ENCODE measurements around the gene ZNF286A. TPM values are rescaled to one million over a fixed set of nuclear protein-coding genes. Genes with fewer than 3 reads are reported as not detected.

The ZNF286A gene
- total RNA-seq, 1 donor from 2014 or later = 11.6 TPM

GRCh38 chr17:15654886-15655561 is 44.5 kb upstream of the ZNF286A start:
- peaks cover 14% of the 10 kb centered on the region for H3K4me1 ChIP-seq
- H3K27me3 ChIP-seq = no peaks in the 10 kb centered on the region
- TF ChIP-seq CTCF (IDR thresholded peaks at IDR 0.05) = no peak
- H3K4me3 ChIP-seq = no peak overlapping the region
- no peak overlapping the region for H3K27ac ChIP-seq
- intact Hi-C loops (cut with DNase I) = no loop called here
- H3K36me3 ChIP-seq = no peaks in the 10 kb centered on the region
- DNase-seq (no peak), ATAC-seq (no peak)
- H3K9me3 ChIP-seq = no peaks in the 10 kb centered on the region

GRCh38 chr17:15657868-15658267 is 41.7 kb upstream of the ZNF286A start:
- DNase-seq = no peak
- intact Hi-C loops (cut with DNase I) = no loop called here

GRCh38 chr17:15658296-15658695 is 41.3 kb upstream of the ZNF286A start:
- Histone ChIP-seq H3K4me1 (no peaks in the 10 kb centered on the region), H3K27ac (no peak overlapping the region), H3K9me3 (no peaks in the 10 kb centered on the region), H3K4me3 (no peak overlapping the region), H3K27me3 (no peaks in the 10 kb centered on the region), H3K36me3 (no peaks in the 10 kb centered on the region)
- ATAC-seq (no peak), DNase-seq (no peak)
- intact Hi-C loops (cut with DNase I) = no loop called here
- no peak for TF ChIP-seq CTCF (IDR thresholded peaks at IDR 0.05)

More at GRCh38 chr17:15657868-15658267, 41.7 kb upstream of the ZNF286A start:
- no peaks in the 10 kb centered on the region for H3K9me3 ChIP-seq
- H3K36me3 ChIP-seq = no peaks in the 10 kb centered on the region
- no peak for ATAC-seq
- no peak overlapping the region for H3K4me3 ChIP-seq
- H3K27ac ChIP-seq = no peak overlapping the region
- H3K27me3 ChIP-seq = no peaks in the 10 kb centered on the region
- no peak for TF ChIP-seq CTCF (IDR thresholded peaks at IDR 0.05)
- no peaks in the 10 kb centered on the region for H3K4me1 ChIP-seq

GRCh38 chr17:15659236-15659635 is 40.3 kb upstream of the ZNF286A start:
- Histone ChIP-seq H3K27ac (peak overlapping the region; percentile 60), H3K9me3 (no peaks in the 10 kb centered on the region), H3K4me1 (no peaks in the 10 kb centered on the region), H3K27me3 (no peaks in the 10 kb centered on the region), H3K4me3 (no peak overlapping the region), H3K36me3 (no peaks in the 10 kb centered on the region)
- no peak for DNase-seq
- no peak for TF ChIP-seq CTCF (IDR thresholded peaks at IDR 0.05)
- no peak for ATAC-seq
- intact Hi-C loops (cut with DNase I) = no loop called here

GRCh38 chr17:15659663-15660062 is 39.9 kb upstream of the ZNF286A start:
- ATAC-seq (peak; percentile 88), DNase-seq (peak; percentile 68)
- TF ChIP-seq CTCF (IDR thresholded peaks at IDR 0.05) = no peak
- Histone ChIP-seq H3K4me1 (no peaks in the 10 kb centered on the region), H3K27ac (peak overlapping the region; percentile 60), H3K4me3 (no peak overlapping the region), H3K36me3 (no peaks in the 10 kb centered on the region), H3K9me3 (no peaks in the 10 kb centered on the region), H3K27me3 (no peaks in the 10 kb centered on the region)
- intact Hi-C loops (cut with DNase I) = no loop called here

GRCh38 chr17:15660077-15660476 is 39.5 kb upstream of the ZNF286A start:
- H3K36me3 ChIP-seq = no peaks in the 10 kb centered on the region
- no peak for DNase-seq
- intact Hi-C loops (cut with DNase I) = no loop called here

More at GRCh38 chr17:15660077-15660476, 39.5 kb upstream of the ZNF286A start:
- no peak for ATAC-seq
- Histone ChIP-seq H3K9me3 (no peaks in the 10 kb centered on the region), H3K4me3 (no peak overlapping the region), H3K27me3 (no peaks in the 10 kb centered on the region), H3K4me1 (no peaks in the 10 kb centered on the region), H3K27ac (peak overlapping the region; percentile 60)
- TF ChIP-seq CTCF (IDR thresholded peaks at IDR 0.05) = no peak
